Esophagus (tissue), 2 donors: Measurements from ENCODE around the gene SARS1. TPM values are rescaled to one million over a fixed set of nuclear protein-coding genes. Genes with fewer than 3 reads are reported as not detected.
A peak's percentile ranks its signal among the peaks of the same experiment; 100 is the strongest.

Source experiments
- H3K27ac ChIP-seq, 2 donors: one replicate each; pipeline ENCODE4 v1.5.1; 2013; ENCODE audit warnings: low read depth in 2 of 2, mild to moderate bottlenecking in 2 of 2, inconsistent platforms in 1 of 2, low read length in 1 of 2, moderate library complexity in 1 of 2
- H3K27me3 ChIP-seq, 2 donors: one replicate each; pipeline ENCODE4 v1.6.1; 2013; ENCODE audit warnings: low read length in 2 of 2, control low read depth in 1 of 2, mild to moderate bottlenecking in 1 of 2; ENCODE audit not compliant: insufficient read depth in 2 of 2, control insufficient read depth in 1 of 2
- H3K36me3 ChIP-seq, 2 donors: one replicate each; pipeline ENCODE4 v1.6.1; 2013; ENCODE audit warnings: low read length in 1 of 2; ENCODE audit not compliant: control insufficient read depth in 2 of 2, insufficient read depth in 2 of 2
- H3K4me1 ChIP-seq, 2 donors: one replicate each; pipeline ENCODE4 v1.6.1; 2013; ENCODE audit warnings: low read length in 1 of 2; ENCODE audit not compliant: control insufficient read depth in 2 of 2, insufficient read depth in 2 of 2
- H3K4me3 ChIP-seq, 2 donors: one replicate each; pipeline ENCODE4 v1.5.1; 2013; ENCODE audit warnings: low read length in 2 of 2, mild to moderate bottlenecking in 2 of 2, low read depth in 1 of 2, moderate library complexity in 1 of 2
- H3K9me3 ChIP-seq, 2 donors: one replicate each; pipeline ENCODE4 v1.6.1; 2013; ENCODE audit warnings: mild to moderate bottlenecking in 2 of 2, low read depth in 1 of 2, low read length in 1 of 2, moderate library complexity in 1 of 2; ENCODE audit not compliant: control insufficient read depth in 2 of 2, insufficient read depth in 1 of 2
- WGBS, 2 donors: extraction: QIAGEN DNeasy Blood & Tissue Kit; methylation state at CpG; one replicate each; pipeline ENCODE4 v1.1.7; 2013; 5-methylcytosine and 5-hydroxymethylcytosine counted together
- polyA plus RNA-seq, 2 donors: library from polyadenylated mRNA; stranded (reverse); fragments of 200-250 nt; gene quantifications; one replicate each; pipeline ENCODE4 v1.2.3, GENCODE V29; 2013
- donor health status: healthy with polysubstance abuse.
- donor health status: Bipolar disorder and iron deficiency.

SARS1 gene
- polyA plus RNA-seq, 2 donors = 31.4 to 124 TPM

GRCh38 chr1:109181807-109182163 is 31.9 kb upstream of the SARS1 start:
- H3K27ac ChIP-seq = no peak overlapping the region
- WGBS, 2 donors = 54 to 58% methylated on average over 4 of the region's 4 CpGs

GRCh38 chr1:109183058-109183738 is 30.5 kb upstream of the SARS1 start:
- H3K27ac ChIP-seq = no peak overlapping the region
- H3K9me3 ChIP-seq = no peaks in the 10 kb centered on the region
- 78 to 84% methylated on average over 3 of the region's 3 CpGs for WGBS, 2 donors
- no peaks in the 10 kb centered on the region for H3K27me3 ChIP-seq
- H3K4me1 ChIP-seq = no peaks in the 10 kb centered on the region
- no peaks in the 10 kb centered on the region for H3K36me3 ChIP-seq
- H3K4me3 ChIP-seq = no peak overlapping the region

More at GRCh38 chr1:109181807-109182163, 31.9 kb upstream of the SARS1 start:
- Histone ChIP-seq H3K4me1 (no peaks in the 10 kb centered on the region), H3K27me3 (no peaks in the 10 kb centered on the region), H3K9me3 (no peaks in the 10 kb centered on the region), H3K4me3 (no peak overlapping the region), H3K36me3 (no peaks in the 10 kb centered on the region)

DNA sequence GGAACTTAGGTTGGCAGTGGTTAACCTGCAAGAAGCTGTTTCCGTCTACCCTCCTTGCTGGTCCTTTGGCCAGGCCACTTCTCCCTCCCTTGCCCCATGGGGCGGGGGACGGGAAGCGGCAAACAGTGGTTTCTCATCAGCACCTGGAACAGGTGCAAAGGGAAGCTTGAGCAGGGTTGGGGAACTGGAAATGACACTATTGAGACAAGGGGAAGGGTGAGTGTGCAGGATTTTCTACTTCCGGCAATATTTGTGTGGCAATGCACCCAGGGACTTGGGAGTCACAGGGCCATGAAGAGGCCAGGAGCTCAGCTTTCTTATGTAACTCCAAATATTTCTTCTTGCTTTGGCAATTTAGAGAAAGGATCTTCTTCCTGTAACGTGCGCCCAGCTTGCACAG is 29.0 kb upstream of the SARS1 start:
- H3K9me3 ChIP-seq = no peaks in the 10 kb centered on the region
- H3K27ac ChIP-seq = peak overlapping the region in 1 of 2 donors; percentile 67
- H3K4me3 ChIP-seq = no peak overlapping the region
- WGBS, 2 donors = 87 to 88% methylated on average over 7 of the region's 7 CpGs
- H3K36me3 ChIP-seq = no peaks in the 10 kb centered on the region
- H3K27me3 ChIP-seq = no peaks in the 10 kb centered on the region
- no peaks in the 10 kb centered on the region for H3K4me1 ChIP-seq

DNA sequence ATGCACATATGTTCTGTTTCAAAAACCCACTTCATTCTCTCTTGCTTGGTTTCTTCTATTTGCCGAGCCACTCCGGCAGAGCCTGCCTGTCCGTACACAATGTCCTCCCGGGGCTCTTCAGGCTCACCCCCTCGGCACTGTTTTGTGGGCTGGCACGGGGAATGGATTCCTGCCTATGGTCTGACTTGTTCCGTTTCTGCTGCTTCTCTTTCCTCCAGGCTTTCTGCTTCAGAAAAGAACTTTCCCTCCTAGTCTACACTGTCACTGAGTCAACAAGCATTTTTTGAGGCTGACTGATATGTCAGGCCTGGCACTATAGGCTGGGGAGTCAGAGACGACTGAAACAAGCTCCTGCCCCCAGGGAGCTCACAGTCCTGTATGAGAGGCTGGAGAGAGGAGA is 28.4 kb upstream of the SARS1 start:
- 59 to 61% methylated on average over 8 of the region's 8 CpGs for WGBS, 2 donors
- H3K4me1 ChIP-seq = no peaks in the 10 kb centered on the region
- no peaks in the 10 kb centered on the region for H3K9me3 ChIP-seq
- H3K36me3 ChIP-seq = no peaks in the 10 kb centered on the region
- no peak overlapping the region for H3K4me3 ChIP-seq
- H3K27ac ChIP-seq = peak overlapping the region in 1 of 2 donors; percentile 67
- H3K27me3 ChIP-seq = no peaks in the 10 kb centered on the region

- Histone ChIP-seq H3K27ac (peak overlapping the region in 1 of 2 donors; percentile 67), H3K27me3 (no peaks in the 10 kb centered on the region), H3K4me1 (no peaks in the 10 kb centered on the region), H3K9me3 (no peaks in the 10 kb centered on the region), H3K4me3 (no peak overlapping the region), H3K36me3 (no peaks in the 10 kb centered on the region)
- WGBS, 2 donors = 48 to 58% methylated on average over 5 of the region's 5 CpGs
Observed at GRCh38 chr1:109185990-109186732, 27.6 kb upstream of the SARS1 start.

DNA sequence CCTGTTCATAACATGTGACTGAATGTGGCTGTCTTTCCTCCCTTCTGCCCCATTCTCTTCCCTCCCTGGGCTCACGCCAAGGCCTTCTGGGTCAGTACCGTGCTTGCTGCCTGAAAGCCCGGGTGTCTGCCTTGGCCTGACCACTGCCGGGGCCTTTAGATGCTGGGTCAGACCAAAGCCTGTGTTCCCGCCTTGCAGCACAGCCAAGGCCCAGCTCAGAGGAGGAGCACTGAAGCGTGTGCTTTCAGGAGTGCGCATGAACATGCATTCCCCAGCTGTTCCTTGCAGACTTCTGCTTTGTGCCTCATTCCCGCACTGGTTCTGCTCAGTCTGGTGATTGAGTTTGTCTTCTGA is 27.0 kb upstream of the SARS1 start:
- Histone ChIP-seq H3K4me3 (no peak overlapping the region), H3K27ac (peak overlapping the region in 1 of 2 donors; percentile 44), H3K36me3 (no peaks in the 10 kb centered on the region), H3K9me3 (no peaks in the 10 kb centered on the region), H3K27me3 (no peaks in the 10 kb centered on the region), H3K4me1 (no peaks in the 10 kb centered on the region)
- 67 to 73% methylated on average over 8 of the region's 8 CpGs for WGBS, 2 donors

- no peaks in the 10 kb centered on the region for H3K27me3 ChIP-seq
- H3K4me3 ChIP-seq = no peak overlapping the region
- no peaks in the 10 kb centered on the region for H3K4me1 ChIP-seq
- 85 to 90% methylated on average over 5 of the region's 5 CpGs for WGBS, 2 donors
- peak overlapping the region in 1 of 2 donors; percentile 44 for H3K27ac ChIP-seq
- H3K9me3 ChIP-seq = no peaks in the 10 kb centered on the region
- H3K36me3 ChIP-seq = no peaks in the 10 kb centered on the region
Observed at GRCh38 chr1:109187127-109187526, 26.6 kb upstream of the SARS1 start.

DNA sequence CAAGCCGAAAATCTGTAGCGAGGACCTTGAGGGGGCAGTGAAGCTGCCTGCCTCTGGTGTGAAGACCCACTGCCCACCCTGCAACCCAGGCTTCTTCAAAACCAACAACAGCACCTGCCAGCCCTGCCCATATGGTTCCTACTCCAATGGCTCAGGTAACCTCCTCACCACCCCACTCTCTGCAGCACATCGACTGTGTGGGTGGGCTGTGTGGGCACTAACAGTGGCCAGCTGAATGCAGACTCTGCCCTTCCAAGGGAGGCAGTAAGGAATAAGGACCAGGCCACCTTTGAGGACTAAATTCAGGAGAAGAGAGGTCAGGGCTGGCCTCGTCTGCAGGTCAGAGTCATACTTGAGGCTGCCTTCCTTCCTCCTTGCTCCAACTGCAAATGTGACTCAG is 25.5 kb upstream of the SARS1 start:
- Histone ChIP-seq H3K27ac (no peak overlapping the region), H3K27me3 (no peaks in the 10 kb centered on the region), H3K36me3 (no peaks in the 10 kb centered on the region), H3K9me3 (no peaks in the 10 kb centered on the region), H3K4me3 (no peak overlapping the region), H3K4me1 (no peaks in the 10 kb centered on the region)
- 91 to 92% methylated on average over 4 of the region's 4 CpGs for WGBS, 2 donors

DNA sequence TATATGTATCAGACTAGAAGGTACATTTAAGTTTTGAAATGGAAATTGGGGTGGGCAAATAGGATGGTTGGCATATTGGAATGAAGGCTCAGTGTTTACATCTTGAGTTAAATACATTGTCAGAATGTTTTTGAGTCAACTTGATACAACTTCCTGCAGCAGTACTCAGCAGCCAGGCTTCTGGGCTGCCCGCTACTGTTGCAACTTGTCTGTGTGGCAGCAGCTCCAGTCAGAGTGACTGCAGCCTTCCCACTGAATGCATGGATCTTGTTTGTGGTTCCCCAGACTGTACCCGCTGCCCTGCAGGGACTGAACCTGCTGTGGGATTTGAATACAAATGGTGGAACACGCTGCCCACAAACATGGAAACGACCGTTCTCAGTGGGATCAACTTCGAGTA is 24.9 kb upstream of the SARS1 start:
- Histone ChIP-seq H3K36me3 (no peaks in the 10 kb centered on the region), H3K27me3 (no peaks in the 10 kb centered on the region), H3K4me3 (no peak overlapping the region), H3K9me3 (no peaks in the 10 kb centered on the region), H3K4me1 (no peaks in the 10 kb centered on the region), H3K27ac (peak overlapping the region in 1 of 2 donors; percentile 15)
- 71 to 74% methylated on average over 6 of the region's 6 CpGs for WGBS, 2 donors

DNA sequence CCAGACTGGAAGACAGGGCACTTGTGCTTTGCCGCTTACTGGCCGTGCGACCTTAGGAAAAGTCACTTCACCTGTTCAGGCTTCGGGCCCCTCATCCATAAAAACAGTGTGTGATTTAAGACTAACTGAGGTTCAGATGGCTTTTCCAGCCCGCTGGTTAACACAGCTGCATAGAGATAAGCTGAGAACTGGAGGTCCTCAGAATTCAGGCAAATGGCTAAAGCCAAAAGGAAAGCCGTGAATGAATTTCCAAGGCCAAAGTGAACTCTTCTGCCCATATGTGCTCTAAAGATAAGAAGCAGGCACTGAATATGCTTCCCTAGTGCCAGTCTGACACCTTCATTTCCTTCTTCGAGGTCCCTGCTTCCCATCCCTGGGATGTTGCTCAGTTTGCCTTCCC is 23.5 kb upstream of the SARS1 start:
- Histone ChIP-seq H3K36me3 (no peaks in the 10 kb centered on the region), H3K4me1 (no peaks in the 10 kb centered on the region), H3K9me3 (no peaks in the 10 kb centered on the region), H3K27ac (no peak overlapping the region), H3K4me3 (no peak overlapping the region), H3K27me3 (no peaks in the 10 kb centered on the region)
- 81 to 84% methylated on average over 7 of the region's 7 CpGs for WGBS, 2 donors
